ENCODE results near the gene EFCAB13. TPM values are rescaled to one million over a fixed set of nuclear protein-coding genes. Genes with fewer than 3 reads are reported as not detected.

Gene EFCAB13
- total RNA-seq, 1 donor: 3.9 TPM

- no peak overlapping the region for H3K4me3 ChIP-seq (ENCODE audit: low read depth, low read length)
- TF ChIP-seq CTCF (IDR thresholded peaks at IDR 0.05; ENCODE audit: insufficient read depth, low read depth, low read length): no peak
- DNase-seq (ENCODE audit: low read depth): no peak
Observed at GRCh38 chr17:47278561-47278960, 45.2 kb upstream of the EFCAB13 start.

DNA sequence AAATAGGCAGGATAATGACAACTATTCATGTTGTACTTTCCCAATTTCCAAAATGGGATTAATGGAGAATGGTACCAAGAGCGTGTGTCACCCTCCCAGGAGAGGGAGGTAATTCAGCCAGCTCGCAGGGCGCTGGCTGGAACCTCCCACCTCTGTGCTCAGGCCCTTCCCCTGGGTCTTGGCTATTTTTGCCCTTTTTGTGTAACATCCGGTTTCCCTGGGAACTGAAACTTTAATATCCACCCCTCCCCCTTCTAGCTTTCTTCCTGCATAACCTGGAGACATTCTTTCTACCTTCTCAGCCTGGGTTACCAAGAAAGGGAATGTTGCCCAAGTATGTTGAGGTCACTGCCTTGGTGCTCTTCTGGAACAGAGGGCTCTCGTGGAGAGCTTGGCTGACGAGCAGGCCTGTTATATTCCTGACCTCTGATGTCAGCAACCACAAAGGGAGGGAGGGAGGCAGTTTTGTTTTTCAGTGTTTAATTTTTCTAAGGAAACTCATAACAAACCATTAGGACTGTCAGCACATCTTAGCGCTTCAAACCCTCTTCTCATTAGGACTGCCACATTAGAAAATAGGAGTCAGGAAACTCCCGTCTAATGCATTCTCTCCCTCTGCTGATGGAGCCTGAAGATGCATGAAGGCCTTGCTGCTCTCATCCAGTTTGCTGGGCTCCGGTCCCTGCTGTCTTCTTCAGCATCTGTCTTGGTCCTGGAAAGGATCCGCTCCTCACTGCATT lies 44.5 kb upstream of the EFCAB13 start:
- peak; percentile 32 for TF ChIP-seq CTCF (IDR thresholded peaks at IDR 0.05; ENCODE audit: insufficient read depth, low read depth, low read length)
- H3K4me3 ChIP-seq (ENCODE audit: low read depth, low read length): no peak overlapping the region
- peak; percentile 99 for DNase-seq (ENCODE audit: low read depth)

GRCh38 chr17:47280072-47280811 lies 43.5 kb upstream of the EFCAB13 start:
- peak; percentile 57 for DNase-seq (ENCODE audit: low read depth)
- H3K4me3 ChIP-seq (ENCODE audit: low read depth, low read length): no peak overlapping the region
- no peak for TF ChIP-seq CTCF (IDR thresholded peaks at IDR 0.05; ENCODE audit: insufficient read depth, low read depth, low read length)

DNA sequence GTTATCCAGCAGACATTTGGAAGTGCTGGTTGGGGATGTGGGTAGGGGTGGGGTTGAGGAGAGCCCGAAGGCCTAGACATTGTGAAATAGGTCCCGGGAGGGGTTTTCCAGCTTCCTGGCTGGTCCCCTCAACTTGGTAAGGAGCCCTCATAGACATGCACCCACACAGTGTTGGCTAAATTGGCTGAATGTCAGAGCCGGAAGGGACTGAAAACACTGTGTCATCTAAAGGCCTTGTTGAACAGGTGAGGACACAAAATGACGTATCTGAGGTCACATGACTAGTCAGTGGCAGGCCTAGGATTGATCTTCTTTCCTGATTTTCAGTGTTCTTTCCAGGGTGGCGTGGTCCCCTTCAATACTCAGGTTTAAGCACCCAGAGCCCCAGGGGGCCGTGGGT lies 42.5 kb upstream of the EFCAB13 start:
- TF ChIP-seq CTCF (IDR thresholded peaks at IDR 0.05; ENCODE audit: insufficient read depth, low read depth, low read length): no peak
- no peak for DNase-seq (ENCODE audit: low read depth)
- H3K4me3 ChIP-seq (ENCODE audit: low read depth, low read length): no peak overlapping the region

DNA sequence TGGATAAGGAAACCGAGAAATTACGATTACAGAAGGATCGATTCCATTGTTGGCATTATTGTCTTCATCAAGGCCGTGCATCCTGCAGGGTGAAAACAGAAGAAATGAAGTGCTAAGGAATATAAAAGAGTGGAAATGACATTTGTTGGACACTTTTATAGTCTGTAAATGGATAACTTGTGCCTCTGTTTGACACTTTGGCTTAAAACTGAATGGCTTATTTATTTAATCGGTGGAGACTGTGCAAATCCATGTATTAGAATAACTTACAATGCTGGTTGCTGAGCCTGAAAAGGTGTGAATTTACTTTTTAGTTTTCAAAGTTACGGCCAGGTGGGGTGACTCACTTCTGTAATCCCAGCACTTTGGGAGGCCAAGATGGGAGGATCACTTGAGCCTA lies 38.8 kb upstream of the EFCAB13 start:
- no peak for DNase-seq (ENCODE audit: low read depth)
- H3K4me3 ChIP-seq (ENCODE audit: low read depth, low read length): no peak overlapping the region
- no peak for TF ChIP-seq CTCF (IDR thresholded peaks at IDR 0.05; ENCODE audit: insufficient read depth, low read depth, low read length)

- H3K4me3 ChIP-seq (ENCODE audit: low read depth, low read length): no peak overlapping the region
- no peak for TF ChIP-seq CTCF (IDR thresholded peaks at IDR 0.05; ENCODE audit: insufficient read depth, low read depth, low read length)
- no peak for DNase-seq (ENCODE audit: low read depth)
Observed at GRCh38 chr17:47286198-47286914, 37.4 kb upstream of the EFCAB13 start.

Measured in fibroblast of villous mesenchyme (primary cell).